ENCODE results near the gene HMG20A. TPM values are rescaled to one million over a fixed set of nuclear protein-coding genes. Genes with fewer than 3 reads are reported as not detected.

The HMG20A gene
- total RNA-seq, 6 donors from 2014 or later: 33.1 to 155 (median 39.3) TPM

DNA sequence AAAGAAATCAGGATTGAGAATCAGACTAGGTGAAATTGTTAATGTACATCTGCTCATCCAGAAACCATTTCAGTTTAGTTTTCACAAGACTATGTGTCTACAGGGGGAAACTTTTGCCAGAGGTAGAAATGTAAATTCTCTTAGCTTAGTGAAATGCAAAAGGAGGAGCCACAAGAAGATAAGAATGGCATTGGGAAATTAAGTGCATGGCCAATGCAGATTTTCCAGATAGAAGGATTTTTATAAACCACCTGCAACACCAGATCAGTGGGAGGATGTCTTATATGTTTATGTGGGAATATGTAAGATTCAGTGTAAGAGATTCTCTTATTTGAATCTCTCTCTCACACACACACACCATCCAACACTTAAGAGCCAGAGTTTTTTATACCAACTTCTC is 67.2 kb downstream of the HMG20A start:
- no peak for ATAC-seq (ENCODE audit: low FRiP score in 2 of 2)
- peak overlapping the region in 2 of 4 donors; percentile 21 to 71 for H3K27ac ChIP-seq

DNA sequence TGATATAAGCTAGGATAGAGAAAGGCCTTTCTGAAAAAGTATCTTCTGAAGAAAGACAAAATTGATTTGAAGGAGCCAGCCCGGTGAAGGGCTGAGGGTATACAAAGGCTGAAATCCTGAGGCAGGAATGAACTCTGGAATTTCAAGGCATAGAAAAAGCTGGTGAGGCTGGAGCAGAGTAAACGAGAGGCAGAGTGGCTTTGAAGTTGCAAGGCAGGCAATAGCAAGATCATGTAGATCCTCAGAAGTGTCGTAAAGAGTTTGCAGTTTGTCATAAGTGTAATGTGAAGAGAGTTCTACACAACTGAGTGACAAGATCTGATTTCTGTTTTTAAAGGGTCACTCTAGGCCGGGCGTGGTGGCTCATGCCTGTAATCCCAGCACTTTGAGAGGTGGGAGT is 69.0 kb downstream of the HMG20A start:
- 68 to 77% methylated on average over 5 of the region's 5 CpGs for WGBS, 2 donors
- DNase-seq: no peak
- Histone ChIP-seq H3K36me3 (no peaks in the 10 kb centered on the region), H3K4me1 (peaks cover 14 to 44% (median 22%) of the 10 kb centered on the region in 4 donors), H3K9me3 (no peaks in the 10 kb centered on the region), H3K27me3 (no peaks in the 10 kb centered on the region), H3K27ac (peak overlapping the region in 1 of 4 donors; percentile 45), H3K4me3 (no peak overlapping the region)
- TF ChIP-seq POLR2AphosphoS5 (IDR thresholded peaks at IDR 0.05) (no peak), EP300 (IDR thresholded peaks at IDR 0.05) (no peak)
- ATAC-seq (ENCODE audit: low FRiP score in 2 of 2): no peak

More for the DNA sequence above, 67.2 kb downstream of the HMG20A start:
- no peaks in the 10 kb centered on the region for H3K27me3 ChIP-seq
- H3K4me1 ChIP-seq: peaks cover 28 to 55% (median 38%) of the 10 kb centered on the region in 4 donors
- TF ChIP-seq EP300 (IDR thresholded peaks at IDR 0.05): no peak
- TF ChIP-seq POLR2AphosphoS5 (IDR thresholded peaks at IDR 0.05): no peak
- TF ChIP-seq, protein P1, sequence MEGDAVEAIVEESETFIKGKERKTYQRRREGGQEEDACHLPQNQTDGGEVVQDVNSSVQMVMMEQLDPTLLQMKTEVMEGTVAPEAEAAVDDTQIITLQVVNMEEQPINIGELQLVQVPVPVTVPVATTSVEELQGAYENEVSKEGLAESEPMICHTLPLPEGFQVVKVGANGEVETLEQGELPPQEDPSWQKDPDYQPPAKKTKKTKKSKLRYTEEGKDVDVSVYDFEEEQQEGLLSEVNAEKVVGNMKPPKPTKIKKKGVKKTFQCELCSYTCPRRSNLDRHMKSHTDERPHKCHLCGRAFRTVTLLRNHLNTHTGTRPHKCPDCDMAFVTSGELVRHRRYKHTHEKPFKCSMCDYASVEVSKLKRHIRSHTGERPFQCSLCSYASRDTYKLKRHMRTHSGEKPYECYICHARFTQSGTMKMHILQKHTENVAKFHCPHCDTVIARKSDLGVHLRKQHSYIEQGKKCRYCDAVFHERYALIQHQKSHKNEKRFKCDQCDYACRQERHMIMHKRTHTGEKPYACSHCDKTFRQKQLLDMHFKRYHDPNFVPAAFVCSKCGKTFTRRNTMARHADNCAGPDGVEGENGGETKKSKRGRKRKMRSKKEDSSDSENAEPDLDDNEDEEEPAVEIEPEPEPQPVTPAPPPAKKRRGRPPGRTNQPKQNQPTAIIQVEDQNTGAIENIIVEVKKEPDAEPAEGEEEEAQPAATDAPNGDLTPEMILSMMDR (IDR thresholded peaks at IDR 0.05): no peak
- no peak for TF ChIP-seq POLR2A (IDR thresholded peaks at IDR 0.05)
- no peak for DNase-seq
- H3K9me3 ChIP-seq: no peaks in the 10 kb centered on the region
- H3K4me3 ChIP-seq: no peak overlapping the region
- peaks cover 0 to 11% (median 3%) of the 10 kb centered on the region in 4 donors for H3K36me3 ChIP-seq

DNA sequence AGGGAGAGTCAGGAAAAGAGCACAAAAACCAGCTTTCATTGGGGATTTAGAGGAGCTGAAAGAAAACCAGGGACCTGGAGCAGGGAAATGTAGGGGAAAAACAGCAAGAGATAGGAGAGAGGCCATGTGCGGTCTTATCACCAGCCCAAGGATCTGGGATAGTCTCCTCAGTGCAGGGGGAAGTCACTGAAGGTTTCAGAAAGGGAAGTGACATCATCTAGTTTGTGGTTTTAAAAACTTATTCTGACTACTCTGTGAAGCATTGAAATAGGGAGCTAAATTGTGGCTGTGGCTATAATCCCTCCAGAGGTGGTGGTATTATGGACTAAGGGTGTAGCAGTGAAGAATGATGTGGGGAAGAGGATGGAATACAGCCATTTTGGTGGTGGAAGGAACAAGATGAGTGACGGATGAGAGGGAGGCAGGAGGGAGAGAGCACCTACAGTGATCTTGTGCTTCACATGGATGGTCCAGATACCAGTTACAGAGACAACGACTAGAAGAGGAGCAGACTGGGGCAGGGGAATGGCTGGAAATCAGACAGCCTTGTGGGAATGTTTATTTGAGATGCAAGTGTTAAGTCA is 72.7 kb downstream of the HMG20A start:
- Histone ChIP-seq H3K4me1 (peaks cover 29 to 42% (median 36%) of the 10 kb centered on the region in 4 donors), H3K36me3 (no peaks in the 10 kb centered on the region), H3K27ac (no peak overlapping the region), H3K4me3 (no peak overlapping the region), H3K27me3 (no peaks in the 10 kb centered on the region), H3K9me3 (no peaks in the 10 kb centered on the region)
- 60 to 69% methylated on average over 3 of the region's 3 CpGs for WGBS, 2 donors
- DNase-seq (no peak), ATAC-seq (ENCODE audit: low FRiP score in 2 of 2) (peak in 1 of 2 donors; percentile 25)
- TF ChIP-seq POLR2A (IDR thresholded peaks at IDR 0.05): no peak
- no peak for TF ChIP-seq EP300 (IDR thresholded peaks at IDR 0.05)
- no peak for TF ChIP-seq POLR2AphosphoS5 (IDR thresholded peaks at IDR 0.05)
- TF ChIP-seq, protein P1 (IDR thresholded peaks at IDR 0.05): no peak

DNA sequence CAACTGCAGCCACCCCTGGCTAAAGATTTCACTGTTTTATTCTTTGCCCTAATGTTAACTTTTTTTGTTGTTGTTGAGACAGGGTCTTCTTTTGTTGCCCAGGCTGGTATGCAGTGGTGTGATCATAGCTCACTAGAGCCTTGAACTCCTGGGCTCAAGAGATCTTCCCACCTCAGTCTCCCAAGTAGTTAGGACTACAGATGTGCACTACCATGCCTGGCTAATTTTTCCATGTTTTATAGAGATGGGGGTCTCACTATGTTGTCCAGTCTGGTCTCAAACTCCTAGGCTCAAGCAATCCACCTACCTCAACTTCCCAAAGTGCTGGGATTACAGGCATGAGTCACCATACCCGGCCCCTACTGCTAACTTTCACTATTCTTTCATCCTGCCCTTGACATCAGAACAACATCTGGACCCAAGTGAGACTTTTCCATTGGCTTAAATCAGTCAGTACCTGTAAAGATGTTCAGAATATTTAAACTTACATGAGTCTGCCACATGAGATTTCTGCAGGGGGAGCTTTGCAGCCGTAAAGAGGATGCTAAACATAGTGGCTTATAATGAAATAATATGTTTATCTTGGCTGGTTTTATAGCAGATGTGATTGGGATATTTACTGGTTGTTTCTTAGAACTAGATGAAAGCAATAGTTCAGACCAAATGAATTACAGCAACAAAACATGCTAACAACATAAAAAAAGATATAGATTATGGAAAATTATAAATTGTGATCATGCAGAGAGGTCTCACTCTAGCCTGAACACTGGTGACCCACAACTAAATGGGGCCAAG is 73.6 kb downstream of the HMG20A start:
- no peak for DNase-seq
- Histone ChIP-seq H3K4me3 (no peak overlapping the region), H3K4me1 (peaks cover 33 to 45% (median 40%) of the 10 kb centered on the region in 4 donors), H3K27ac (no peak overlapping the region), H3K9me3 (no peaks in the 10 kb centered on the region), H3K27me3 (no peaks in the 10 kb centered on the region), H3K36me3 (no peaks in the 10 kb centered on the region)
- no peak for ATAC-seq (ENCODE audit: low FRiP score in 2 of 2)
- TF ChIP-seq, protein P1 (IDR thresholded peaks at IDR 0.05): no peak
- TF ChIP-seq POLR2A (IDR thresholded peaks at IDR 0.05) (no peak), POLR2AphosphoS5 (IDR thresholded peaks at IDR 0.05) (no peak), EP300 (IDR thresholded peaks at IDR 0.05) (no peak)
- WGBS, 2 donors: 72 to 76% methylated on average over 2 of the region's 2 CpGs

DNA sequence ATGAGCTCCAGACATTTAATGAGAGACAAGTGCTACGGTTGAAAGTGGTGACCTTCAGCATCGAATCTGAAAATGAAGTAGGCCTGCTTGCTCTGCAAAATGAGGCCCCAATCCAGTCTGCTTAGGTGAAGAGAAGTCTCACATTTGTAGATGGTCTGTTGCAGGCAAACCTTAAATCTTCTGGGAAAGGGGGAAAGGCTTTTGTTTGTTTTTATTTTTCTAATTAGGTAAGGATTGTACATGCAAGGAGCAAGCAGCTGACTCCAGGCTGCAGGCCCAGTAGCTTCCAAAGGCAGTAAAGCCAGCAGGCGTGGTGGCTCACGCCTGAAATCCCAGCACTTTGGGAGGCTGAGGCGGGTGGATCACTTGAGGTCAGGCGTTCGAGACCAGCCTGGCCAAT is 74.3 kb downstream of the HMG20A start:
- no peak for DNase-seq
- WGBS, 2 donors: 92% methylated on average over 3 to 7 of the region's 7 CpGs
- no peak for TF ChIP-seq POLR2A (IDR thresholded peaks at IDR 0.05)
- TF ChIP-seq, protein P1 (IDR thresholded peaks at IDR 0.05): no peak
- TF ChIP-seq POLR2AphosphoS5 (IDR thresholded peaks at IDR 0.05): no peak
- no peak for TF ChIP-seq EP300 (IDR thresholded peaks at IDR 0.05)
- H3K4me3 ChIP-seq: no peak overlapping the region
- H3K27ac ChIP-seq: peak overlapping the region in 2 of 4 donors; percentile 80 to 87
- no peaks in the 10 kb centered on the region for H3K27me3 ChIP-seq
- H3K36me3 ChIP-seq: no peaks in the 10 kb centered on the region
- peaks cover 33 to 45% (median 38%) of the 10 kb centered on the region in 4 donors for H3K4me1 ChIP-seq
- ATAC-seq (ENCODE audit: low FRiP score in 2 of 2): no peak
- H3K9me3 ChIP-seq: no peaks in the 10 kb centered on the region
